GM21381 (cell line): ENCODE data around the gene TANC1.

Source experiments
- ATAC-seq: cut with Tn5 transposase; IDR thresholded peaks from one replicate; pipeline ENCODE4 v1.9.1; 2021; ENCODE audit warnings: mild to moderate bottlenecking, moderate library complexity; ENCODE audit not compliant: unreplicated experiment

TANC1 gene

GRCh38 chr2:159185401-159186130 is 217.1 kb downstream of the TANC1 start:
- peak; percentile 43 for ATAC-seq

- ATAC-seq: no peak
Observed at GRCh38 chr2:159186462-159186861, 218.0 kb downstream of the TANC1 start.

GRCh38 chr2:159187106-159187505 is 218.7 kb downstream of the TANC1 start:
- no peak for ATAC-seq

DNA sequence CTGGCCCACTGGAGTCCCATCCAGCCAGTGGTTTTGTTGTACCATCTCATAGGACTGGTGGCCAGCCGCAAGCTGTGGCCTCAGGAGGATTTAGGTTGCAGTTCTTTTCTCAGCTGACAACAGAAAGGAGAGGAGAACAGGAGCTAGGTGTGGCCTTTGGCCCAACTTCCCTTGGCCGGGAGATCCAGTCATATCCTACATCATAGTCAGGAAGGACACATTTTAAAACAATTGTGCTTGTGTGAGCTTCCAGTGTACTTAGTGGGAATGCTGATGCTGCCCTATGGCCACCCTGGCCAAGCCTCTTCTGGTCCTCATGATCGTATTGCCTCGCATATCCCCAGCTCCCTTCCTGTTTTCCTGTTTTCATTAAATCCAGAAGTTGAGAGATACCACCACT is 220.0 kb downstream of the TANC1 start:
- ATAC-seq: no peak

GRCh38 chr2:159192371-159192918 is 224.0 kb downstream of the TANC1 start:
- no peak for ATAC-seq

DNA sequence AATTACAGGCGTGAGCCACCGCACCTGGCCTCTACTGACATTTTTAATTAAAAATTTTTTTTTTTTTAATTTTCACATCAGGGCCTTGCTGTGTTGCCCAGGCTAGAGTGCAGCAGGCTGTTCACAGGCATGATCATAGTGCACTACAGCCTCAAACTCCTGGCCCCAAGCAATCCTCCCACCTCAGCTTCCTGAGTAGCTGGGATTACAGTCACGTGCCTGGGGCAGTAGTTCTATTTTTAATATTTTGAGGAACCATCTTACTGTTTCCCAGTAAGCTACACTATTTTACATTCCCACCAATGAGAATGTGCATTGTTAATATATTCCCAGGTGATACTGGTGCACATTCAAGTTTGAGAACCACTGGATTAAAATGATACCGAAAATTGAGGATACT is 225.4 kb downstream of the TANC1 start:
- no peak for ATAC-seq

DNA sequence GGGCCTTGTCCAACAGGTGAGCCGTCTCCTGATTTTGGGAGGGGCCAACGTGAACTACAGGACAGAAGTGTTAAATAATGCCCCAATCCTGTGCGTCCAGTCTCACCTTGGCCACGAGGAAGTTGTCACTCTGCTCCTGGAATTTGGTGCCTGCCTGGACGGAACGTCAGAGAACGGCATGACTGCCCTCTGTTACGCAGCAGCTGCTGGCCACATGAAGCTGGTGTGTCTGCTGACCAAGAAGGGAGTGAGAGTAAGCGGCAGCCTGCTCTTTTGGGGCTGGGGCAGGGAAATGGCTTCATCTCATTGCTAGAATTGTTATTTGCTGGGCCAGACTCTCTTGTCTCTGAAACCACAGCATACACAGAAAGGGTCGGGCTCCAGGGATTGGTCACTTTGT is 225.8 kb downstream of the TANC1 start:
- no peak for ATAC-seq

DNA sequence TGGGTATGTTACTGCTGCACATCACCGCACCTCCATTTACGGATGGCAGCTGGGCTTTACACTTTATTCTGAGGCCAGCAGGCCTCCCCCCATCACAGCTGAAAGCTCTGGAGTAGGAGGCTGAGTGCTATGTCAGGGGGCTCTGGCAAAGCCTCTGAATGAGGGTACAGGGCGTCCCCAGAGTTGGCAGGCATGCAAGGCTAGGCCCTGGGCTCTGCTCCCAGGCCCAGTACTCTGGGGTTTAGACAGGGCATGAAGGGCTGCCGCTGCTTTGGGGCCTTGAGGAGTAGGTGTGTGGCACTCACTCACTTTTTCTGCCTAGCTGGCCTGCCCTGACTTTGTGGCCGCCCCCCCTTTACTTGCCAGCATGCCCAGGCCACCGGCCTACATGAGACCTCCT is 227.3 kb downstream of the TANC1 start:
- ATAC-seq: no peak

- ATAC-seq: no peak
Observed at GRCh38 chr2:159196393-159196925, 228.0 kb downstream of the TANC1 start.

- ATAC-seq: no peak
Observed at GRCh38 chr2:159199236-159199635, 230.8 kb downstream of the TANC1 start.

DNA sequence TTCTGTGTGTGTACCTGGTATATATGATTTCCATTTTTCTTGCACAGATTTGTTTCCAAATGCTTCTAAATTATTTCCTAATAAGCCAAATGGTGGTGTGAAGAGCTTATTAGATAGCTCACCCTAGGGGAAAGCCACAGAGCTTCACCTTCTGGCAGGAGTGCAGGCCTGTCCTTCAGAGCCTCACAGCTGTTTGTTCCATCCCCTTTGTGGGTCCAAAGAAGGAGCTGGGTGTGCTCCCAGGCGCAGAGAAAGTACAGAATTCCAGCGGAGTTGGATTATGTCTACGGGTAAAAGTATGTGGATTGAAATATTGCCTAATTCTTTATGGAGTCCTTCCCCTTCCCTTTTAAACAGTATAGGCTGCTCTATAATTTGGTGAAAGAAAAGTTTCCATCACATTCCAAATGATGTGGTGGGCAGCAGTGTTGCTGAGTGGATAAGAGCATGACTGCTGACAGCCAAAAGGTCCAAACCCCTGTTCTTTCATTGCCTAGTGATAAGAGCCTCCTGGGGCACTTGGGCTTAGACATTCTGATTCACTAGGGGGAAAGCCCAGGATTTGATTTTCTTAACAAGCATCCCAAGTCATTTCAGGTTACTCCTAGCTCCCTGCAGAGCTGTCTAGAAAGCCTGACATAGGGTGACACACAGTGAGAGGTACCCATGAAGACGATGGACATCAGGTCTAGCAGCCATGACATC is 231.5 kb downstream of the TANC1 start:
- ATAC-seq: no peak

- no peak for ATAC-seq
Observed at GRCh38 chr2:159200498-159200897, 232.1 kb downstream of the TANC1 start.

GRCh38 chr2:159201360-159202063 is 233.1 kb downstream of the TANC1 start:
- peak; percentile 97 for ATAC-seq

- ATAC-seq: no peak
Observed at GRCh38 chr2:159202568-159203071, 234.2 kb downstream of the TANC1 start.

DNA sequence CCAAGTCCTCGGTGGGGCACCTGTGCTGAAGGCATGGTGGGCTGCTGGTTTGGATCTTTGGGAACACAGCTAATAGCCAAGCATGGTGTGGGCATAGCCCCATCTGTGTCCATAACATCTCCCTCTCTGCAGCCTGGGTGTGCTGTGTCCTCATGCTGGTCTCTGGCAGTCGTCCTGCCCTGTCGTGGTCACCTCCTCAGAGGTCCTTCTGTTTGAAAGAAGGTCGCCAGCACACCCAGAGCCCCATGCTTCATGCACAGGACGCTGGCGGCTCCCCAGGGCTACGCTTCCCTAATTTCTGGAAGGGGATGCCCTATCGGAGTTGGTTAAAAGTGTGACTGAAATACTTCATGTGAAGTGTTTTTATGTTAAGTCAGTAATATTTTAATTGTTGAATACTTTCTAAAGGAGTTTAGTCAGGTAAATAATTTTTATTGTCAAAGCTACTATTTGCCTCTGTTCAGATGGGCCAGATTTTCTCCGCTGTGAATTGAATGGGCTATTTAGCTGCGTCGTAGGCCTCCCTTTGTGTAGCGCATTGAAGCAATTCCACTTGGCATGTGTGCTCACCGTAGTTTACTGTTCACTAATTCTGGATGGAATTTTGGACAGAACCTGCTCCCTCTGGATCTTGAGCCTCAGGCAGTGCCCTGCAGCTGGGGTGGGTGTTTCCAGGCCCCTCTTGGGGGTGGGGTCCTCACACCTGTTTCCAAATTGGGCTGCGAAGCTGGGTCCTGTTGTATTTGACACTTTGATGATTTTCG is 236.1 kb downstream of the TANC1 start:
- no peak for ATAC-seq

DNA sequence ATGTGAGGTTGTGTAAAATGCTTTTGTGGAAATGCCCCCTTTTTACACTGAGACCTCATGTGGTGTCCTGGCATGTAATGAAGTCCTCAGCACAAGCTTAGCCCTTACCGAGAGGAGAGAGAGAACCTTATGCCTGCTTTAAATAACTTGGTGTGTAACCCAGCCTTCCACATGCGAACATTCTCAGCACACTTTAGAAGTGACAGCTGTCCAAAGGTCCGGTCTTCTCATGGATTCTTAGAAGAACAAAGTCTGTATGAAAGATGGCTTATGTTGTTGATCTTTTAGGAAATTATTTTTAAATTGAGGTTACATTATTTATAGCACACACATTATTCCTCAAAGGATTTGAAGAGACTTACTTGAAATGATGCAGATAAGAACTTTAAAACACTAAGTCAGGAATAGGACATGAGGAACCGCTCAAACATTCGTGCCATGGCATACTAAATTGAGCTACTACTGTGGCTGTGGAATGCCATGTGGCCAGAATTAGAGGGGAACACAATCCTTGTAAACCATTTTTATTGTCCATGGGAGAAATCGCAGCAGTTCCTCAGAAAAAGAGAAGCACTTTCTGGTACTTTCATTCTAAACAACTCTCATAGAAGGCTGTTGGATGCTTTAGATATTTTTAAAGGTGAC is 238.4 kb downstream of the TANC1 start:
- no peak for ATAC-seq

GRCh38 chr2:159208438-159208837 is 240.0 kb downstream of the TANC1 start:
- ATAC-seq: no peak

DNA sequence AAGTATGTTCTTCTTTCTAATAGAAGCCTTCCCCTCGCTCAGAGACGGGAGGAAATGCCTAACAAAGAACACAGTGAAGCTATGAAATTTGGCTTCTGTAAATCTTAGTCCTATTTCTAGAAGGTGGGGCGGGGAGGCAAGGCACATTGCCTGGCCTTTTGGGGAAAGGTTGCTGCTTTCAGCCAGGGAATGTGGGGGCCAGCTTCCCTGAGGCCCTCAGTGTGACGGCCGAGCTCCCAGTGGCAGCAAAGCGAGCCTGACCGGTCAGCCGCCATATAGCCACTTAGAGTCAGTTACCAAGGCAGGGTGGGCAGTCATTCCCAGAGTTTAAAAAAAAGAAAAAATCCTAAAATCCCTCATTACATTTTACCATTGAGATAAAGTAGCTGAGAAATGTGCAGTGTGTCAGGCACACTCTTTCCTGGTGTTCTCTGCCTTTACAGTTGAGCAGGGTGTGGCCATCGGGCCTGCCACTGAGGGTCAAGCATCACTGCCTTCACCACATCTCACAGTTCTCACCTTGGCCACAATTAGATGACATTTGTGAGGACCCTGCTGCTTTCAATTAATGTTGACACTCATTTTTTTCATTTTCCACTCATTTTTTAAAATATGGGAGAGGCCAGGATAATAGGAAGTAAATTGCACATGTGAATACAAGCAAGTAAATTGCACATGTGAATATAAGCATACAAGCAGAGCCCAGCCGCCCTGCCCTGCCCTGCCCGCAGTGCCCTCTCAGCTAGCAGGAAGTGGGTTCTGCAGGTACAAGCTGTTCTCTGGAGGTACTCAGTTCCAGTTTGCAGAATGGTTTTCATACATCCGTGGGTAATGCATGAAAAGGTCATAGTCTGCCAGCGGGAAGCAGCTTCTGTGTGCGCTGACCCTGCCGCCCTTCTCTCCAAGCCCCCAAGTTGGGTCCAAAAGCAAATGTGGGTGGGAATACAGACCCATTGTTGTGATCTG is 241.2 kb downstream of the TANC1 start:
- ATAC-seq: peak; percentile 92
